Ishikawa (cell line): ENCODE measurements around the gene WWOX.

ENCODE experiments used
- CEBPB ChIP-seq: IDR thresholded peaks from 2 replicates; pipeline ENCODE4 v1.6.1; 2012
- CREB1 ChIP-seq: IDR thresholded peaks from 2 replicates; pipeline ENCODE4 v1.6.1; 2012; ENCODE audit warnings: low read depth
- EGR1 ChIP-seq: IDR thresholded peaks from 2 replicates; pipeline ENCODE4 v1.6.1; 2012
- EP300 ChIP-seq: IDR thresholded peaks from 2 replicates; pipeline ENCODE4 v1.6.1; 2012; ENCODE audit warnings: borderline replicate concordance
- FOXM1 ChIP-seq: IDR thresholded peaks from 2 replicates; pipeline ENCODE4 v1.6.1; 2012; ENCODE audit warnings: low read depth, borderline replicate concordance
- NFIC ChIP-seq: IDR thresholded peaks from 2 replicates; pipeline ENCODE4 v1.6.1; 2012
- RAD21 ChIP-seq: IDR thresholded peaks from 2 replicates; pipeline ENCODE4 v1.6.1; 2012; ENCODE audit warnings: low read depth
- TAF1 ChIP-seq: IDR thresholded peaks from 2 replicates; pipeline ENCODE4 v1.6.1; 2012; ENCODE audit warnings: low read depth, mild to moderate bottlenecking
- TCF12 ChIP-seq: IDR thresholded peaks from 2 replicates; pipeline ENCODE4 v1.6.1; 2012; ENCODE audit warnings: low read depth
- TEAD4 ChIP-seq: IDR thresholded peaks from 2 replicates; pipeline ENCODE4 v1.6.1; 2012
- YY1 ChIP-seq: IDR thresholded peaks from 2 replicates; pipeline ENCODE4 v1.6.1; 2012; ENCODE audit warnings: low read depth
- ZBTB7A ChIP-seq: IDR thresholded peaks from 2 replicates; pipeline ENCODE4 v1.6.1; 2012; ENCODE audit warnings: low read depth
- TF ChIP-seq, protein P1 (sequence below): IDR thresholded peaks from 2 replicates; pipeline ENCODE4 v1.6.1; 2012
- TF ChIP-seq, protein P2 (sequence below): IDR thresholded peaks from 2 replicates; pipeline ENCODE4 v1.6.1; 2012; ENCODE audit warnings: low read depth, mild to moderate bottlenecking
- TF ChIP-seq, protein P3 (sequence below): IDR thresholded peaks from 2 replicates; pipeline ENCODE4 v1.6.1; 2012

Gene WWOX

DNA sequence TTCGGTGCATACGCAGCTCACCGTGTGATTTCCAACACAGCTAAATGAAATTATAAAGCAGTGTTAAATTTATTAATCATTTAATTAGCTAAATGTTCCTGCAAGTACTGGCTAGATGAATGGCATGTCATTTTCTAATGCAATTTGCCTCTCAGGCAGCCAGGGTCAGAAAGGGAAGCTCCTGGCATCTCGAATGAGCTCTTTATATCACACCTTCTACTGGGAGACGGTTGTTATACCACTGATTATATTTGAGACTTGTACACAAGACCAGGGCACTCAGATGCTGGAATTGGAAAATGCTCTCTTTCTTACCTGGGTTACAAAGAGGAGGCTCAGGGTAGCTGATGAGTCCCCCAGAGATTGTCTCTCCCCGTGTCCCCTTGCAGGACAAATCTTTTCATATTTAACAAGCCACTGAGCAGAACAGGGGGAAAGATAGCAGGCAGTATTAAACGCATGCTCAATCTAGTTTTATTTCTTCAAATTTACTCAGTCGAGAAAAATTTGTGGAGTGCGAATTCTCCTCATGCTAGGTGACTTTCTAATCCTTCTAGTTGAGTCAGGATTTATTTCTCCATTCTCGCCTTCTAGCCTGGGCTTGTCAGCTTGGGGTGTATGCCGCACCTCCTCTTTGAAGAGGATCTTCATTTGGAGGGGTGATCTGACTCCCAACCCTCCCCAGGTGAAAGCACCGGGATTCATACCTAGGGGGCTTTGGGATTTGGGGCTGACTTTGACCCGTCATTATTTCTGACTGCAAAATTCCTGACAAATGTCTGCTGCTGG lies 1060.0 kb downstream of the WWOX start:
- TF ChIP-seq, protein P1, sequence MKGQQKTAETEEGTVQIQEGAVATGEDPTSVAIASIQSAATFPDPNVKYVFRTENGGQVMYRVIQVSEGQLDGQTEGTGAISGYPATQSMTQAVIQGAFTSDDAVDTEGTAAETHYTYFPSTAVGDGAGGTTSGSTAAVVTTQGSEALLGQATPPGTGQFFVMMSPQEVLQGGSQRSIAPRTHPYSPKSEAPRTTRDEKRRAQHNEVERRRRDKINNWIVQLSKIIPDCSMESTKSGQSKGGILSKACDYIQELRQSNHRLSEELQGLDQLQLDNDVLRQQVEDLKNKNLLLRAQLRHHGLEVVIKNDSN: no peak
- TF ChIP-seq EGR1 (no peak), TAF1 (no peak)
- TF ChIP-seq, protein P2, sequence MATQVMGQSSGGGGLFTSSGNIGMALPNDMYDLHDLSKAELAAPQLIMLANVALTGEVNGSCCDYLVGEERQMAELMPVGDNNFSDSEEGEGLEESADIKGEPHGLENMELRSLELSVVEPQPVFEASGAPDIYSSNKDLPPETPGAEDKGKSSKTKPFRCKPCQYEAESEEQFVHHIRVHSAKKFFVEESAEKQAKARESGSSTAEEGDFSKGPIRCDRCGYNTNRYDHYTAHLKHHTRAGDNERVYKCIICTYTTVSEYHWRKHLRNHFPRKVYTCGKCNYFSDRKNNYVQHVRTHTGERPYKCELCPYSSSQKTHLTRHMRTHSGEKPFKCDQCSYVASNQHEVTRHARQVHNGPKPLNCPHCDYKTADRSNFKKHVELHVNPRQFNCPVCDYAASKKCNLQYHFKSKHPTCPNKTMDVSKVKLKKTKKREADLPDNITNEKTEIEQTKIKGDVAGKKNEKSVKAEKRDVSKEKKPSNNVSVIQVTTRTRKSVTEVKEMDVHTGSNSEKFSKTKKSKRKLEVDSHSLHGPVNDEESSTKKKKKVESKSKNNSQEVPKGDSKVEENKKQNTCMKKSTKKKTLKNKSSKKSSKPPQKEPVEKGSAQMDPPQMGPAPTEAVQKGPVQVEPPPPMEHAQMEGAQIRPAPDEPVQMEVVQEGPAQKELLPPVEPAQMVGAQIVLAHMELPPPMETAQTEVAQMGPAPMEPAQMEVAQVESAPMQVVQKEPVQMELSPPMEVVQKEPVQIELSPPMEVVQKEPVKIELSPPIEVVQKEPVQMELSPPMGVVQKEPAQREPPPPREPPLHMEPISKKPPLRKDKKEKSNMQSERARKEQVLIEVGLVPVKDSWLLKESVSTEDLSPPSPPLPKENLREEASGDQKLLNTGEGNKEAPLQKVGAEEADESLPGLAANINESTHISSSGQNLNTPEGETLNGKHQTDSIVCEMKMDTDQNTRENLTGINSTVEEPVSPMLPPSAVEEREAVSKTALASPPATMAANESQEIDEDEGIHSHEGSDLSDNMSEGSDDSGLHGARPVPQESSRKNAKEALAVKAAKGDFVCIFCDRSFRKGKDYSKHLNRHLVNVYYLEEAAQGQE: no peak

DNA sequence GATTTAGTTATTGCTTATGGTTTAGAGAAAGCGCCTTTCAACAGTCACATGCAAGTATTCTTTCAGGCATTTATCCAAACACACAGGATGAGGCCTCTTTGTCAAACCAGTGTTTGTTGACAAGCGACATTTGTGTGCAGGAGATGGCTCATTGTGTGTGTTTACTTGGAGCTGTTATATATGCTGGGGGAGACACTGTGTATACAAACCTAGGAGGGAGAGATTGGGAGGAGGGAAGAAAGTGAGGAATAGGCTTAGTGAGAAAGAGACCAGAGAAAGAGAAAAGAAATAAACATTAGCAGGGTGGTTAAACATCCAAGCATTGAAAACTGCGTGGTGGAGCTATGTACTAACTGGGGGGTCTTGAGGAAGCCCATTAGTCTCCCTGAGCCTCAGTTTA lies 1063.5 kb downstream of the WWOX start:
- TF ChIP-seq NFIC (no peak), CREB1 (no peak), ZBTB7A (no peak), TAF1 (no peak), RAD21 (no peak), EP300 (no peak), TEAD4 (no peak), FOXM1 (no peak), EGR1 (no peak), TCF12 (no peak), CEBPB (no peak), YY1 (no peak)
- TF ChIP-seq, protein P1: no peak
- TF ChIP-seq, protein P2: no peak
- TF ChIP-seq, protein P3, sequence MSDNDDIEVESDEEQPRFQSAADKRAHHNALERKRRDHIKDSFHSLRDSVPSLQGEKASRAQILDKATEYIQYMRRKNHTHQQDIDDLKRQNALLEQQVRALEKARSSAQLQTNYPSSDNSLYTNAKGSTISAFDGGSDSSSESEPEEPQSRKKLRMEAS: no peak

DNA sequence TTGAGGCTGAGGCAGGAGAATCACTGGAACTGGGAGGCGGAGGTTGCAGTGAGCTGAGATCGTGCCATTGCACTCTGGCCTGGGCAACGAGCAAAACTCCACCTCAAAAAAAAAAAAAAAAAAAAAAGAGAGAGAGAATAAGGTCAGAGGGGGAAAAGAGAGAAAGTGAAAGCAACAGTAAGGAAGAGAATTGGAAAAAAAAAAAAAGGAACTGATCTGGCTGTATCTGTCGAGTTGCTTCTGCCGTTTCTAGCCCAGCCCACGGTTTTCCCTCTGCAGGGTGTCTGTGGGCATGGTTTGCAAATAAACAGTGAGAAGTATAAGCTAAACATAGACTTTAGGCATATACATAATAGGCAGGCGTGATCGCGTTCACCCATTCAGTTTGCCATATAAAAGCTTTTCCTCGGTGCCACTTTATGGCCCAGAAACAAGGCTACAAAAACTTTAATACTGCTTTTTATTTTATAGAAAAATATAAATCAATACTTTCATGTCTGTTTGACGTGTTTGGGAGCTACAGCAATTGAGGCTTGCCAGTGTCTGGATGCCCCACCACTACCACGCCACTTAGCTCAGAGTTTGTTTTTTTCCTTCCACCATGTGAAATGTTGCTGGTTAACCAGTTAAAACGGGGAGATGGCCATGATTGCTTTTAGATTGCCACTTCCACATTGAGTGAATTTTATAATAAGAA lies 1064.4 kb downstream of the WWOX start:
- no peak for TF ChIP-seq NFIC

DNA sequence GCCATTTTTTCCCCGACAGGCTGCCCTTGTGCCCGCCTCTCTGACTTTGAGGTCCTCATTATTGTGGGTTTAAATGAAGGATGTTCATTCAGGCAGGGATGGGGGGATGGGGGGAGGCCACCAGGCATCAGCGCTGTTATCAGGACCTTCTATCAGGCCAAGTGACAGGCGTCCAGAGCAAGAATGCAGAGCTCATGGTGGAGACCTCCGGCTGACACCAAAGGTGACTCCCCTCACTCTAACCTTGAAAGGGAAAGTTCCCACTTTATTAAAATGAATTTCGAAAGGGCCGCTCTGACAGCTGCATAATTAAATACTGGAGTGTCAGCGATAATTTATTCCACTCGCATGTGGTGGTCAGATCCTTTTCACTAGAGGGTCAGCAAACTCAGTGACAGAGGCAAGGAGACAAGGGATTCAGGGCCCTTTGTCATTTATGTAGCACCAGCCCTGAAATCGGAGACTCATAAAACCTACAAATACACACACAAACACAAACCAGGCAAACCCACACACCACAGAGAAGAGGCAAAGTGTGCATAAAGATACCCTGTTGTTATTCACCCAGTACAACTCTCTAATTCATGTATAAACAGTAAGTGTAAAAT lies 1065.0 kb downstream of the WWOX start:
- no peak for TF ChIP-seq FOXM1
- no peak for TF ChIP-seq ZBTB7A
- no peak for TF ChIP-seq TCF12
- no peak for TF ChIP-seq NFIC
- no peak for TF ChIP-seq EGR1
- TF ChIP-seq, protein P1: no peak
- TF ChIP-seq, protein P3: no peak
- no peak for TF ChIP-seq TEAD4
- TF ChIP-seq RAD21: no peak
- TF ChIP-seq CREB1: no peak
- no peak for TF ChIP-seq CEBPB
- no peak for TF ChIP-seq TAF1
- no peak for TF ChIP-seq EP300
- TF ChIP-seq, protein P2: no peak
- TF ChIP-seq YY1: no peak
